Choroid plexus epithelial cell (primary cell): Measurements from ENCODE around the gene COL4A1.

Experiments
- DNase-seq: peaks from one replicate; pipeline ENCODE4 v3.0.0-alpha.2; 2010; ENCODE audit warnings: low read depth
- H3K4me3 ChIP-seq: 2 replicates; pipeline ENCODE4 v1.5.1; 2011; ENCODE audit warnings: low read depth, mild to moderate bottlenecking, control low read depth, low read length, moderate library complexity
- TF ChIP-seq, protein P1 (sequence below): conservative IDR thresholded peaks from 2 replicates; pipeline ENCODE4 v1.5.1; 2011; ENCODE audit warnings: low read depth, mild to moderate bottlenecking, control low read depth, inconsistent platforms, low read length, moderate library complexity

Gene COL4A1

DNA sequence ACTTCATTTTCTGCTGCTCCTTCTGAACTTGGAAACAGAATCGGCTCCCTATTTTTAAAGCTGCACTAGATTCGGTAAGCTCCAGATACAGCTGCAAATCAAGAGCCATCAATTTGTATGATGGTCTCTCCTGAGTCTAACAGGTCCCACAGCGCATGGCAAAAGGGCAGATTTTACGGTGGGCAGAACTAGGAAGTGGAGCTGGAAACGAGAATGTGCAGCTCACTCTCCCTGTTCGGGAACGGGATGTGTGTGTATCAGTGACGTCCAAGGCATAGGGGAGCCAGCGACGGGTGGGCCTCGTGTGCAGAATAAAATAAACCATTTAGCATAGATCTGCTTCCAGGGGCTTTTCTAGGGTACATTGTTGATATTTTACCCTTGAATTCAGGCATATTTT is 74.2 kb downstream of the COL4A1 start:
- no peak for DNase-seq
- TF ChIP-seq, protein P1, sequence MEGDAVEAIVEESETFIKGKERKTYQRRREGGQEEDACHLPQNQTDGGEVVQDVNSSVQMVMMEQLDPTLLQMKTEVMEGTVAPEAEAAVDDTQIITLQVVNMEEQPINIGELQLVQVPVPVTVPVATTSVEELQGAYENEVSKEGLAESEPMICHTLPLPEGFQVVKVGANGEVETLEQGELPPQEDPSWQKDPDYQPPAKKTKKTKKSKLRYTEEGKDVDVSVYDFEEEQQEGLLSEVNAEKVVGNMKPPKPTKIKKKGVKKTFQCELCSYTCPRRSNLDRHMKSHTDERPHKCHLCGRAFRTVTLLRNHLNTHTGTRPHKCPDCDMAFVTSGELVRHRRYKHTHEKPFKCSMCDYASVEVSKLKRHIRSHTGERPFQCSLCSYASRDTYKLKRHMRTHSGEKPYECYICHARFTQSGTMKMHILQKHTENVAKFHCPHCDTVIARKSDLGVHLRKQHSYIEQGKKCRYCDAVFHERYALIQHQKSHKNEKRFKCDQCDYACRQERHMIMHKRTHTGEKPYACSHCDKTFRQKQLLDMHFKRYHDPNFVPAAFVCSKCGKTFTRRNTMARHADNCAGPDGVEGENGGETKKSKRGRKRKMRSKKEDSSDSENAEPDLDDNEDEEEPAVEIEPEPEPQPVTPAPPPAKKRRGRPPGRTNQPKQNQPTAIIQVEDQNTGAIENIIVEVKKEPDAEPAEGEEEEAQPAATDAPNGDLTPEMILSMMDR = no peak
- no peak overlapping the region for H3K4me3 ChIP-seq

- no peak overlapping the region for H3K4me3 ChIP-seq
- DNase-seq = no peak
- TF ChIP-seq, protein P1 = no peak
Measured at GRCh38 chr13:110232142-110232541, 74.8 kb downstream of the COL4A1 start.

GRCh38 chr13:110231348-110232047 is 75.5 kb downstream of the COL4A1 start:
- H3K4me3 ChIP-seq = no peak overlapping the region
- TF ChIP-seq, protein P1 = no peak
- no peak for DNase-seq

GRCh38 chr13:110230661-110231347 is 76.2 kb downstream of the COL4A1 start:
- TF ChIP-seq, protein P1 = no peak
- no peak for DNase-seq
- no peak overlapping the region for H3K4me3 ChIP-seq

- H3K4me3 ChIP-seq = no peak overlapping the region
- TF ChIP-seq, protein P1 = no peak
- no peak for DNase-seq
Measured at GRCh38 chr13:110229905-110230563, 76.9 kb downstream of the COL4A1 start.

- no peak overlapping the region for H3K4me3 ChIP-seq
- peak; percentile 71 for DNase-seq
- TF ChIP-seq, protein P1 = no peak
Measured at GRCh38 chr13:110228936-110229904, 77.7 kb downstream of the COL4A1 start.
